GM15510 (cell line): ENCODE data around the gene FAM184B.

ENCODE experiments used
- POLR2A ChIP-seq: IDR thresholded peaks from 3 replicates; pipeline ENCODE4 v1.6.1; 2011; ENCODE audit warnings: borderline replicate concordance; ENCODE audit not compliant: insufficient read length; ENCODE audit errors: extremely low read depth

Gene FAM184B

GRCh38 chr4:17781300-17782287 lies at the start of gene FAM184B:
TSS of gene FAM184B (minus strand) at chr4:17781621. CDS start at chr4:17781299, 322 bp downstream.
- TF ChIP-seq POLR2A = no peak

GRCh38 chr4:17823871-17824669 lies 42.6 kb upstream of the FAM184B start:
- no peak for TF ChIP-seq POLR2A

- TF ChIP-seq POLR2A = no peak
Observed at GRCh38 chr4:17817027-17817426, 35.6 kb upstream of the FAM184B start.

GRCh38 chr4:17816142-17816541 lies 34.7 kb upstream of the FAM184B start:
- TF ChIP-seq POLR2A = no peak

GRCh38 chr4:17814140-17814539 lies 32.7 kb upstream of the FAM184B start:
- TF ChIP-seq POLR2A = no peak

- no peak for TF ChIP-seq POLR2A
Observed at GRCh38 chr4:17812801-17813200, 31.4 kb upstream of the FAM184B start.

- TF ChIP-seq POLR2A = no peak
Observed at GRCh38 chr4:17812125-17812524, 30.7 kb upstream of the FAM184B start.

GRCh38 chr4:17811078-17811603 lies 29.7 kb upstream of the FAM184B start:
- TF ChIP-seq POLR2A = no peak

- TF ChIP-seq POLR2A = peak; percentile 92
Observed at GRCh38 chr4:17810260-17811077, 29.0 kb upstream of the FAM184B start, which contains the start of the genes DCAF16 and NCAPG. TSS of gene DCAF16 (minus strand) at chr4:17810757. CDS start at chr4:17804141, 6,616 bp downstream. TSS of gene NCAPG (plus strand) at chr4:17810979. CDS start at chr4:17811078, 99 bp downstream.

GRCh38 chr4:17809667-17810066 lies 28.2 kb upstream of the FAM184B start:
- TF ChIP-seq POLR2A = no peak

GRCh38 chr4:17807446-17807845 lies 26.0 kb upstream of the FAM184B start:
- no peak for TF ChIP-seq POLR2A

GRCh38 chr4:17805580-17806155 lies 24.2 kb upstream of the FAM184B start:
- no peak for TF ChIP-seq POLR2A

- no peak for TF ChIP-seq POLR2A
Observed at GRCh38 chr4:17797808-17798207, 16.4 kb upstream of the FAM184B start.

GRCh38 chr4:17794730-17795129 lies 13.3 kb upstream of the FAM184B start:
- no peak for TF ChIP-seq POLR2A
